Brain microvascular endothelial cell (primary cell): ENCODE data around the gene LCAT.
A peak's percentile ranks its signal among the peaks of the same experiment; 100 is the strongest.

Source experiments
- DNase-seq: peaks from one replicate; pipeline ENCODE4 v3.0.0-alpha.2; 2020
- H3K27ac ChIP-seq: fragments of 250-450 bp; sonication (Bioruptor Pico); 2 replicates; pipeline ENCODE4 v1.5.1; 2020; ENCODE audit warnings: mild to moderate bottlenecking, moderate library complexity
- H3K27me3 ChIP-seq: fragments of 250-450 bp; sonication (Bioruptor Pico); replicated peaks from 2 replicates; pipeline ENCODE4 v1.5.1; 2020; ENCODE audit warnings: mild to moderate bottlenecking
- H3K36me3 ChIP-seq: fragments of 250-450 bp; sonication (Bioruptor Pico); replicated peaks from 2 replicates; pipeline ENCODE4 v1.5.1; 2020; ENCODE audit warnings: mild to moderate bottlenecking
- H3K4me3 ChIP-seq: 2 replicates; pipeline ENCODE4 v1.5.1; 2011; ENCODE audit warnings: low read depth, mild to moderate bottlenecking, control low read depth, low read length, moderate library complexity
- CTCF ChIP-seq: IDR thresholded peaks from 2 replicates; pipeline ENCODE4 v1.5.1; 2011; ENCODE audit warnings: low read depth, mild to moderate bottlenecking, moderate library complexity, low read length, control low read depth, inconsistent platforms; ENCODE audit errors: missing control alignments
- in situ Hi-C: cut with HindIII; loops from 2 replicates; pipeline ENCODE4 v1.10.0; 2017; ENCODE audit warnings: low sequenced_read_pairs, low pct_ligation_motif_present

Gene LCAT

GRCh38 chr16:67988675-67989074 lies 44.8 kb upstream of the LCAT start:
- H3K36me3 ChIP-seq, result no peaks in the 10 kb centered on the region
- no peak for TF ChIP-seq CTCF
- in situ Hi-C loops, result no loop called here
- no peak overlapping the region for H3K27ac ChIP-seq
- no peaks in the 10 kb centered on the region for H3K27me3 ChIP-seq
- no peak for DNase-seq
- H3K4me3 ChIP-seq, result no peak overlapping the region

- H3K36me3 ChIP-seq, result no peaks in the 10 kb centered on the region
- no peaks in the 10 kb centered on the region for H3K27me3 ChIP-seq
- no peak for DNase-seq
- H3K27ac ChIP-seq, result no peak overlapping the region
- TF ChIP-seq CTCF, result no peak
- H3K4me3 ChIP-seq, result no peak overlapping the region
- in situ Hi-C loops, result no loop called here
Measured at GRCh38 chr16:67987460-67988160, 43.7 kb upstream of the LCAT start.

- DNase-seq, result no peak
- in situ Hi-C loops, result no loop called here
- no peak for TF ChIP-seq CTCF
Measured at GRCh38 chr16:67986949-67987348, 43.0 kb upstream of the LCAT start.

GRCh38 chr16:67982011-67982696 lies 38.2 kb upstream of the LCAT start:
- TF ChIP-seq CTCF, result no peak
- H3K4me3 ChIP-seq, result no peak overlapping the region
- in situ Hi-C loops, result no loop called here
- no peak for DNase-seq
- no peak overlapping the region for H3K27ac ChIP-seq
- H3K36me3 ChIP-seq, result no peaks in the 10 kb centered on the region
- no peaks in the 10 kb centered on the region for H3K27me3 ChIP-seq

More at GRCh38 chr16:67986949-67987348, 43.0 kb upstream of the LCAT start:
- H3K36me3 ChIP-seq, result no peaks in the 10 kb centered on the region
- H3K27ac ChIP-seq, result no peak overlapping the region
- no peaks in the 10 kb centered on the region for H3K27me3 ChIP-seq
- no peak overlapping the region for H3K4me3 ChIP-seq

GRCh38 chr16:67979955-67980678 lies 36.2 kb upstream of the LCAT start, which contains the start of gene DPEP3:
Gene DPEP3 (minus strand): TSS chr16:67980499. CDS start chr16:67980380, 119 bp downstream.
- Histone ChIP-seq H3K27me3 (no peaks in the 10 kb centered on the region), H3K36me3 (no peaks in the 10 kb centered on the region), H3K4me3 (no peak within 1 kb of the TSS), H3K27ac (no peak within 1 kb of the TSS)
- DNase-seq, result no peak
- peak; percentile 56 for TF ChIP-seq CTCF
- in situ Hi-C loops, result no loop called here
